HepG2 (cell line): ENCODE results near the gene PGA4. TPM values are rescaled to one million over a fixed set of nuclear protein-coding genes. Genes with fewer than 3 reads are reported as not detected.

Source experiments
- ATAC-seq: fragments of 200-7000 bp; cut with Tn5 transposase; 3 replicates; pipeline ENCODE4 v1.9.1; 2020; ENCODE audit warnings: mild to moderate bottlenecking, moderate library complexity
- BruUV-seq: library from RNA; stranded (reverse); fragments of 400-500 nt; replicated peaks from 2 replicates; lab custom pipeline; 2021; lab: Mats Ljungman, UMichigan
- CTCF ChIA-PET: fragments of 300-600 bp; formaldehyde crosslinking; extraction: SDS; loops from one replicate; lab custom pipeline; 2021; ENCODE audit warnings: low total read pairs, inconsistent platforms, low intra/inter-chr PET ratio; lab: Yijun Ruan, JAX
- POLR2A ChIA-PET: fragments of 350-600 bp; sonication (Branson Sonifier 250); formaldehyde crosslinking; loops from one replicate; lab custom pipeline; 2020; ENCODE audit warnings: antibody characterized with exemption, inconsistent platforms; lab: Yijun Ruan, JAX
- DNase-seq: peaks from one replicate; pipeline ENCODE4 v3.0.0-alpha.2; 2015; ENCODE audit warnings: low spot score
- FAIRE-seq: peaks from 3 replicates; lab custom pipeline; 2011; peaks lifted over from hg19 to GRCh38; lab: Jason Lieb, UNC
- H2AFZ ChIP-seq: one replicate; pipeline ENCODE4 v1.6.1; 2011; ENCODE audit warnings: low read length, inconsistent platforms
- H3K27ac ChIP-seq: fragments of 300-600 bp; 3 replicates; pipeline ENCODE4 v1.8.0; 2011; ENCODE audit warnings: mixed run types, mild to moderate bottlenecking, mixed read lengths, low read length, inconsistent platforms; ENCODE audit not compliant: insufficient read depth; ENCODE audit errors: extremely low read length
- H3K27me3 ChIP-seq, 2 experiments: fragments of 200-600 bp in 1 of 2; 2 replicates in 1 of 2; 3 replicates in 1 of 2; pipeline versions ENCODE4 v1.6.0 to v1.8.0; 2011; ENCODE audit warnings: low read length in 2 of 2, mild to moderate bottlenecking in 2 of 2, moderate library complexity in 2 of 2, inconsistent platforms in 1 of 2; ENCODE audit not compliant: insufficient read depth in 2 of 2, control insufficient read depth in 1 of 2
- H3K36me3 ChIP-seq, 2 experiments: fragments of 200-600 bp in 1 of 2; replicated peaks in 1 of 2; 2 replicates in 1 of 2; 3 replicates in 1 of 2; pipeline versions ENCODE4 v1.5.1 to v1.8.0; 2011; ENCODE audit warnings: low read length in 2 of 2, inconsistent platforms in 1 of 2; ENCODE audit not compliant: insufficient read depth in 2 of 2, control insufficient read depth in 1 of 2
- H3K4me1 ChIP-seq: 2 replicates; pipeline ENCODE4 v1.5.1; 2012; ENCODE audit warnings: low read length, inconsistent platforms; ENCODE audit not compliant: insufficient read depth
- H3K4me2 ChIP-seq: 2 replicates; pipeline ENCODE4 v1.6.0; 2011; ENCODE audit warnings: low read depth, low read length, inconsistent platforms
- H3K4me3 ChIP-seq, 3 experiments: fragments of 200-600 bp in 1 of 3; sonication (generic), shearing (Covaris generic) in 1 of 3; replicated peaks in 1 of 3; 2 replicates each; pipeline ENCODE4 v1.5.1; 2011 to 2016; ENCODE audit warnings: low read length in 3 of 3, inconsistent platforms in 2 of 3, low read depth in 2 of 3, mild to moderate bottlenecking in 2 of 3, control low read depth in 1 of 3, mixed read lengths in 1 of 3; ENCODE audit not compliant: insufficient read depth in 1 of 3
- H3K79me2 ChIP-seq: one replicate; pipeline ENCODE4 v1.6.1; 2011; ENCODE audit warnings: low read length, inconsistent platforms; ENCODE audit not compliant: insufficient read depth
- H3K9ac ChIP-seq: 2 replicates; pipeline ENCODE4 v1.6.0; 2011; ENCODE audit warnings: mild to moderate bottlenecking, low read depth, low read length, inconsistent platforms; ENCODE audit not compliant: insufficient read depth
- H3K9me3 ChIP-seq: 2 replicates; pipeline ENCODE4 v1.5.1; 2012; ENCODE audit warnings: mild to moderate bottlenecking, low read length
- H4K20me1 ChIP-seq: 2 replicates; pipeline ENCODE4 v1.6.0; 2011; ENCODE audit warnings: inconsistent platforms, mild to moderate bottlenecking, low read length, moderate library complexity; ENCODE audit not compliant: insufficient read depth
- CENPX ChIP-seq: sonication (generic); formaldehyde crosslinking; IDR thresholded peaks from 2 replicates; pipeline ENCODE4 v1.9.0; 2021; ENCODE audit warnings: mild to moderate bottlenecking, missing genetic modification reagents, moderate library complexity
- DMTF1 ChIP-seq: sonication (generic); formaldehyde crosslinking; IDR thresholded peaks from 2 replicates; pipeline ENCODE4 v1.4.0; 2020; ENCODE audit warnings: mild to moderate bottlenecking, missing genetic modification reagents
- MAF1 ChIP-seq: sonication (generic); formaldehyde crosslinking; IDR thresholded peaks from 2 replicates; pipeline ENCODE4 v1.5.0; 2020; ENCODE audit warnings: missing genetic modification reagents, borderline replicate concordance
- MATR3 ChIP-seq: sonication (generic); formaldehyde crosslinking; IDR thresholded peaks from 2 replicates; pipeline ENCODE4 v1.4.0; 2020; ENCODE audit warnings: missing genetic modification reagents
- RNF219 ChIP-seq: sonication (generic); formaldehyde crosslinking; IDR thresholded peaks from 2 replicates; pipeline ENCODE4 v1.5.0; 2020; ENCODE audit warnings: mild to moderate bottlenecking, missing genetic modification reagents
- SIX4 ChIP-seq: sonication (generic); formaldehyde crosslinking; IDR thresholded peaks from 2 replicates; pipeline ENCODE4 v1.4.0; 2020; ENCODE audit warnings: missing genetic modification reagents
- YEATS4 ChIP-seq: sonication (generic); formaldehyde crosslinking; IDR thresholded peaks from 2 replicates; pipeline ENCODE4 v1.4.0; 2020; ENCODE audit warnings: missing genetic modification reagents, borderline replicate concordance
- ZBTB10 ChIP-seq: sonication (generic); formaldehyde crosslinking; IDR thresholded peaks from 2 replicates; pipeline ENCODE4 v1.4.0; 2020; ENCODE audit warnings: missing genetic modification reagents, borderline replicate concordance
- ZBTB14 ChIP-seq: sonication (generic); formaldehyde crosslinking; IDR thresholded peaks from 2 replicates; pipeline ENCODE4 v1.4.0; 2020; ENCODE audit warnings: missing genetic modification reagents
- ZBTB7A ChIP-seq: sonication (generic); formaldehyde crosslinking; IDR thresholded peaks from 2 replicates; pipeline ENCODE4 v1.8.0; 2022; ENCODE audit warnings: mild to moderate bottlenecking, missing genetic modification reagents
- ZEB1 ChIP-seq: IDR thresholded peaks from 2 replicates; pipeline ENCODE4 v1.6.1; 2012; ENCODE audit warnings: mild to moderate bottlenecking, low read depth, inconsistent platforms; ENCODE audit not compliant: insufficient replicate concordance
- ZNF292 ChIP-seq: sonication (generic); formaldehyde crosslinking; IDR thresholded peaks from 2 replicates; pipeline ENCODE4 v1.8.1; 2022; ENCODE audit warnings: mild to moderate bottlenecking, low read depth, missing genetic modification reagents, borderline replicate concordance
- ZNF781 ChIP-seq: sonication (generic); formaldehyde crosslinking; IDR thresholded peaks from 2 replicates; pipeline ENCODE4 v1.5.1; 2020; ENCODE audit warnings: borderline replicate concordance, mild to moderate bottlenecking, missing genetic modification reagents; ENCODE audit errors: not compliant biosample characterization
- ZNF83 ChIP-seq: sonication (generic); formaldehyde crosslinking; IDR thresholded peaks from 2 replicates; pipeline ENCODE4 v1.4.0; 2020; ENCODE audit warnings: missing genetic modification reagents, mild to moderate bottlenecking, borderline replicate concordance
- ZSCAN29 ChIP-seq: sonication (generic); formaldehyde crosslinking; conservative IDR thresholded peaks from 2 replicates; pipeline ENCODE4 v1.4.0; 2020; ENCODE audit warnings: mild to moderate bottlenecking, missing genetic modification reagents
- ZSCAN30 ChIP-seq: sonication (generic); formaldehyde crosslinking; IDR thresholded peaks from 2 replicates; pipeline ENCODE4 v1.5.0; 2020; ENCODE audit warnings: mild to moderate bottlenecking, missing genetic modification reagents
- WGBS: methylation state at CpG from one replicate; pipeline ENCODE4 v1.1.6; 2017; ENCODE audit warnings: low lambda C conversion rate; 5-methylcytosine and 5-hydroxymethylcytosine counted together
- in situ Hi-C: cut with HindIII; loops from 2 replicates; pipeline ENCODE4 v1.10.0; 2017; ENCODE audit warnings: low pct_unique_long_range_greater_than_20kb; ENCODE audit not compliant: extremely low pct_ligation_motif_present
- intact Hi-C: fragments of 100-400 bp; cut with micrococcal nuclease; formaldehyde crosslinking; loops from one replicate; pipeline ENCODE4 v1.10.0; 2022; ENCODE audit not compliant: unreplicated experiment
- polyA plus RNA-seq, 8 experiments: library from polyadenylated mRNA; depleted of rRNA in 3 of 8; stranded (reverse) in 7 of 8; unstranded in 1 of 8; fragments of >200 nt; fragmentation: Illumina TruSeq in 4 of 8; extraction: Trizol in 4 of 8; gene quantifications; 2 replicates each; pipeline versions ENCODE4 v1.2.1 to v1.2.3, GENCODE V29; 2011 to 2016; ENCODE audit warnings: low read depth in 4 of 8, missing spikeins in 1 of 8, mixed read lengths in 1 of 8; ENCODE audit not compliant: insufficient read depth in 1 of 8
- total RNA-seq, 5 experiments: library from RNA; depleted of rRNA; stranded (reverse); fragments of >200 nt; fragmentation: Illumina TruSeq; extraction: Trizol; gene quantifications; 2 replicates each; pipeline ENCODE4 v1.2.3, GENCODE V29; 2016; ENCODE audit warnings: low read depth in 1 of 5

The PGA4 gene
- total and polyA plus RNA-seq, 2 of the 13 experiments (the other 11 are each of a cell fraction or from before 2014, with no cell fraction given): not detected

GRCh38 chr11:61195719-61196118, 26.4 kb upstream of the PGA4 start:
- no peak overlapping the region for H3K9ac ChIP-seq
- no peaks in the 10 kb centered on the region for H4K20me1 ChIP-seq
- CTCF ChIA-PET: no interaction called here
- no peaks in the 10 kb centered on the region for H3K36me3 ChIP-seq
- no peak overlapping the region for H2AFZ ChIP-seq
- FAIRE-seq (no peak), ATAC-seq (peak; percentile 45), DNase-seq (no peak)
- in situ Hi-C loops: no loop called here
- WGBS: 15% methylated on average over 7 of the region's 7 CpGs
- H3K27me3 ChIP-seq: peaks cover 2 to 22% of the 10 kb centered on the region in 2 experiments; a peak in 1 of 5 replicates
- POLR2A ChIA-PET: no interaction called here
- 0 out of 2 replicates have a peak, but pooled peaks cover 7% of the 10 kb centered on the region for H3K9me3 ChIP-seq
- H3K4me3 ChIP-seq: no peak overlapping the region
- no peak overlapping the region for H3K27ac ChIP-seq
- no peaks in the 10 kb centered on the region for H3K4me1 ChIP-seq
- BruUV-seq: no TSS peak
- H3K79me2 ChIP-seq: no peaks in the 10 kb centered on the region
- intact Hi-C loops: no loop called here
- no peak overlapping the region for H3K4me2 ChIP-seq
- no peak for TF ChIP-seq ZNF292 (CRISPR knock-in tag)
- no peak for TF ChIP-seq MATR3 (CRISPR knock-in tag)
- TF ChIP-seq ZEB1: no peak
- no peak for TF ChIP-seq ZBTB7A (CRISPR knock-in tag)
- TF ChIP-seq CENPX (CRISPR knock-in tag): no peak
- no peak for TF ChIP-seq DMTF1 (CRISPR knock-in tag)
- no peak for TF ChIP-seq ZBTB14 (CRISPR knock-in tag)
- TF ChIP-seq ZNF781: no peak
- TF ChIP-seq RNF219 (CRISPR knock-in tag): no peak
- no peak for TF ChIP-seq ZSCAN29 (CRISPR knock-in tag)
- no peak for TF ChIP-seq SIX4 (CRISPR knock-in tag)
- no peak for TF ChIP-seq YEATS4 (CRISPR knock-in tag)
- TF ChIP-seq ZNF83 (CRISPR knock-in tag): no peak
- TF ChIP-seq ZSCAN30 (CRISPR knock-in tag): no peak
- TF ChIP-seq MAF1: no peak
- no peak for TF ChIP-seq ZBTB10 (CRISPR knock-in tag)
